GM12872 (cell line): ENCODE data around the gene ADAM22.

ENCODE experiments used
- TF ChIP-seq, protein P1 (sequence below): IDR thresholded peaks from 3 replicates; pipeline ENCODE4 v1.5.1; 2011; ENCODE audit warnings: low read depth, mild to moderate bottlenecking, low read length, moderate library complexity; ENCODE audit not compliant: insufficient read depth

Gene ADAM22

DNA sequence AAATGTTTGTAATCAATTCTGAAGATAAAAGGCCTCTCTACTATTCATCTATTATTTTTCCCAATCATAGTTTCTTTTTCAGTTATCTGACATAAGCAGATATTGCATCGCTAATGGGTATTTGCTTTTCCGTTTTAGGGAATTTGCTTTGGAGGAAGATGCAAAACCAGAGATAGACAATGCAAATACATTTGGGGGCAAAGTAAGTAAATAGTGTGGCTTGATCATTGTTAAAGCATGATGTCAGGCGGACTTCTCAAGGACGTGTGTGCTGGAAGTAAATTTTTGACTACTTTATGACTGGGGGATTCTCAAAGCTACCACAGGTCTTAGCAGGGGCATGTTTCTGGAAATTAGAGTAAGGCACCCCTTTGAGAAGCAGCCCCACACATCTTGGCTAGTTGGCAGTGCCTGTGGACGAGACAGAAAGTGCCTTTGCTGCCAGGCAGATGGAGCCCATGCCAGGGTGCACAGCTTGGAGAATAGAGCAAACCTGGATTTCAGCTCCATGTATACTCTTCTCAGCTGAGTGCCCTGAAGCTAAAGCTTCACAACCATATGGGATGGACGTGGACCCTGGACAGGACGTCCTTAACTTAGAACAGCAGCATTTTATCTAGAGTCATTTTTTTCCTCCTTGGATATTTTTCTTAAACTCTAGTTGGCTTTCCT, 217.2 kb downstream of the ADAM22 start:
- TF ChIP-seq, protein P1, sequence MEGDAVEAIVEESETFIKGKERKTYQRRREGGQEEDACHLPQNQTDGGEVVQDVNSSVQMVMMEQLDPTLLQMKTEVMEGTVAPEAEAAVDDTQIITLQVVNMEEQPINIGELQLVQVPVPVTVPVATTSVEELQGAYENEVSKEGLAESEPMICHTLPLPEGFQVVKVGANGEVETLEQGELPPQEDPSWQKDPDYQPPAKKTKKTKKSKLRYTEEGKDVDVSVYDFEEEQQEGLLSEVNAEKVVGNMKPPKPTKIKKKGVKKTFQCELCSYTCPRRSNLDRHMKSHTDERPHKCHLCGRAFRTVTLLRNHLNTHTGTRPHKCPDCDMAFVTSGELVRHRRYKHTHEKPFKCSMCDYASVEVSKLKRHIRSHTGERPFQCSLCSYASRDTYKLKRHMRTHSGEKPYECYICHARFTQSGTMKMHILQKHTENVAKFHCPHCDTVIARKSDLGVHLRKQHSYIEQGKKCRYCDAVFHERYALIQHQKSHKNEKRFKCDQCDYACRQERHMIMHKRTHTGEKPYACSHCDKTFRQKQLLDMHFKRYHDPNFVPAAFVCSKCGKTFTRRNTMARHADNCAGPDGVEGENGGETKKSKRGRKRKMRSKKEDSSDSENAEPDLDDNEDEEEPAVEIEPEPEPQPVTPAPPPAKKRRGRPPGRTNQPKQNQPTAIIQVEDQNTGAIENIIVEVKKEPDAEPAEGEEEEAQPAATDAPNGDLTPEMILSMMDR = no peak

DNA sequence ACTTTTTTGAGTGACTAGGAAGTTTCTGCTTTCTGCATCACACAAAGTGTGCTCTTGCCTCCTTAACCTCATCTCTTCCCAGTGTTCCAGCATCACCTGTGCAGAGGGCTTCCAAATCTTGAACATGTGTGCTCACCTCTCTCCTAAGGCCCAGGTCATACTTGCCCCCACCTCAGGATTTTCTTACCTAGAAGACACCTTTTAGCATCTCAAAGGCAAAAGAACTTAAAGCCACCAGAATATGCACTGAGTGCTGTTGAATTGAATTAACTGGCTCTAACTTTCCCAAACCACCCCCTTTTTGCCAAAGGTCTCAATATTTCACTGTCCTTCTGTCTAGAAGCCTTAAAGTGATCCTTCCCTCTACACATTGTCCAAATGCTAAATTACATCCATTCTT, 219.3 kb downstream of the ADAM22 start:
- TF ChIP-seq, protein P1 = no peak

DNA sequence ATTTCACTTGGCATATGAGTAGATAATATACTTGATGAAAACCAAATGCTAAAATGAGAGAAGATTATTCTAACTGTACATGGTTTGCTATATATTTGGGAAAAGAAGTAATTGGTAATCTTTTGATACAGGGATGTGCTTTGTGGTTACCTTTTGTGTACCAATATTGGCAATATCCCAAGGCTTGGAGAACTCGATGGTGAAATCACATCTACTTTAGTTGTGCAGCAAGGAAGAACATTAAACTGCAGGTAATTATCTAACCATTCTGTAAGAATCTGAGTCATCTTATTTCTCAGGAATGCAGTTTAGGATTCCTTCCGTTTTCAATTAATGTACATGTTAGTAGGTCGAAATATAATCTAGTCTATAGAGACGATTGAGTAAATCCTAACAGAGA, 221.7 kb downstream of the ADAM22 start:
- TF ChIP-seq, protein P1 = no peak

DNA sequence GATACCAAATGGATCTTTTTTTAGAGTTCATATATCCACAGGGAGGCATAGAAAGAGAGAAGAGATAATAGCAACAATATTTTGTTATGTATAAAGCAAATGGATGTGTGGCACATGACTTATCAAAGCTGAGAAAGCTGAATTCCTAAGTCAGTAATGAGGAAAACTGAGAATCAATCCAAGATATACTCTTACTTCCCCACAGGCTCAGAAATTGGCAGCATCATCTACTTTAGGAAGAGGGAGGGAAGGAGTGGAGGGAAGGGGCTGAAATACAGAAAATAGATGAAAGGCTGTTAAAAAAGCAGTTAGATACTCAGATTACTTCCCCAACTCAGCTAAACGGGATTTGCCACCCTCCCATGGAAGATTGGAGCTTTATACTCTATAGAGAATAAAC, 222.3 kb downstream of the ADAM22 start:
- TF ChIP-seq, protein P1 = no peak

DNA sequence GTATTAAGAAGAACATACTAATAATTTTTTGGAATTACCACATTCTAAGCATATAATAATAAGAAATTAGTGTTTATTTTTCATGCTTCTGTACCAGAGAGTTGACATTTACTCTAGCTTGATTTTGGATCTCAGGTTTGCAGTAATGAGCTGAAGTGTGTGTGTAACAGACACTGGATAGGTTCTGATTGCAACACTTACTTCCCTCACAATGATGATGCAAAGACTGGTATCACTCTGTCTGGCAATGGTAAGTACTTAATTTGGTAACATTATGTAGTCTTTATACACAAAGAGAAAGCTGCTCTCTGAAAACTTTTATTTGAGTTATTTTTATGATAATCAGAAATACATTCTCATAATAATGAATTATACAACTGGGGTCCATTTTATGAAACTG, 231.6 kb downstream of the ADAM22 start:
- TF ChIP-seq, protein P1 = no peak

DNA sequence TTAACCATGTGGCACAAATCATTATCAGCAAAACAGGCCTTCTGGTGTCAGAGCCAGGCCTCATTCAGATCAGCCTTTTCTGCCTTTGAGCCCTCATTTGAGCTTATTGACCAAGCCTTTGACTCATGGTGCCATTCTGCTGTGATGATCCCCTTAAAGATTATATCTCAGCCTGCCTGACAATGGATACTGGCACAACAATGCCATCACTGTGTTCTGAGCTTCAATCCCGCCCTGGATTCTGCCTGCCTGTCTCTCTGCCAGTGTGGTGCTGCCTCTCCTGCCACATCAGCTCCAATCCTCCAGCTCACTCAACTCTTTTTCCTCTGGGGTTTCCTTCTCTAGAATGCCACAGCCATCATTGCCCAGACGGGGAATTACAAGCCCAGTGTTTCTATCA, 233.2 kb downstream of the ADAM22 start:
- TF ChIP-seq, protein P1 = no peak

DNA sequence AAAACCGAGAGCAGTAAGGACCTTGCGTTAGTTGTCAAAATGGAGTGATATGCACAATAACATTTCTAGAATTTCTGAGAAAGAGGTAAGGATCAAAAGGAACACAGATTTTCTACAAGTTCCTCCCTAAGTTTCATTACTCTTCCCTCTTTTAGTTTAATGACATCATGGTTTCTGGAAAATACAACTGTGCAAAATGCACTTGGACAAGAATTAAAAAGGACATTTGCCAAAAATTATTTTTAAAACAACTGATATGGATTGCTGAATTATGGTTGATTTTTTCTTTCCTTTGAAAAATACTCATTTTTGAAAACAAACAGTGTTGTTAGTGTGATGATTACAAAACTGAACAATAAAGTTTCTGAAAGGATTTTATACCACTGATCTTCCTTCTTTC, 233.7 kb downstream of the ADAM22 start:
- TF ChIP-seq, protein P1 = no peak
